H1 (cell line): ENCODE measurements around the gene BCKDHB. TPM values are rescaled to one million over a fixed set of nuclear protein-coding genes. Genes with fewer than 3 reads are reported as not detected.

Source experiments
- BACH1 ChIP-seq: IDR thresholded peaks from 2 replicates; pipeline ENCODE4 v1.6.1; 2012; ENCODE audit warnings: low read length, improper control_type of control experiment
- CBX8 ChIP-seq: fragments of 300-800, 300-1000 bp; sonication (generic); IDR thresholded peaks from 2 replicates; pipeline ENCODE4 v1.7.1; 2016; ENCODE audit warnings: low read depth, low read length, borderline replicate concordance
- CHD7 ChIP-seq: fragments of 300-600 bp; sonication (generic); IDR thresholded peaks from 2 replicates; pipeline ENCODE4 v1.7.1; 2012; ENCODE audit warnings: low read length, moderate library complexity, mild to moderate bottlenecking, inconsistent platforms; ENCODE audit not compliant: insufficient replicate concordance
- CREB1 ChIP-seq: IDR thresholded peaks from 2 replicates; pipeline ENCODE4 v1.6.1; 2012; ENCODE audit warnings: inconsistent platforms
- CTBP2 ChIP-seq: IDR thresholded peaks from 2 replicates; pipeline ENCODE4 v1.7.0; 2011; ENCODE audit warnings: borderline replicate concordance, mild to moderate bottlenecking, moderate library complexity, mixed read lengths, low read length; ENCODE audit not compliant: insufficient read depth, insufficient read length
- EP300 ChIP-seq, 2 experiments: IDR thresholded peaks; 1 replicate in 1 of 2; 2 replicates in 1 of 2; pipeline ENCODE4 v1.6.1; 2011 to 2012; ENCODE audit warnings: low read depth in 2 of 2, low read length in 2 of 2, mild to moderate bottlenecking in 2 of 2, borderline replicate concordance in 1 of 2, inconsistent platforms in 1 of 2, moderate library complexity in 1 of 2
- MAFK ChIP-seq: IDR thresholded peaks from 2 replicates; pipeline ENCODE4 v1.6.1; 2012; ENCODE audit warnings: low read depth, mild to moderate bottlenecking, improper control_type of control experiment, low read length
- PHF8 ChIP-seq: fragments of 200-600 bp; sonication (generic); conservative IDR thresholded peaks from 2 replicates; pipeline ENCODE4 v1.7.1; 2012; ENCODE audit warnings: low read depth, mild to moderate bottlenecking, inconsistent platforms, low read length, moderate library complexity
- SAP30 ChIP-seq: fragments of 300-600 bp; sonication (generic); IDR thresholded peaks from 2 replicates; pipeline ENCODE4 v1.7.1; 2012; ENCODE audit warnings: low read length, moderate library complexity, mild to moderate bottlenecking, inconsistent platforms; ENCODE audit not compliant: insufficient read depth, insufficient replicate concordance
- TBP ChIP-seq: IDR thresholded peaks from 2 replicates; pipeline ENCODE4 v1.6.1; 2011; ENCODE audit warnings: low read depth, low read length, improper control_type of control experiment
- polyA plus RNA-seq, 7 experiments: library from polyadenylated mRNA; depleted of rRNA in 3 of 7; stranded (reverse) in 5 of 7; unstranded in 2 of 7; fragments of >200 nt in 5 of 7; fragments of 200-250 nt in 2 of 7; gene quantifications; 1 replicate in 5 of 7; 2 replicates in 1 of 7; 4 replicates in 1 of 7; pipeline versions ENCODE4 v1.2.1 to v1.2.3, GENCODE V29; 2011 to 2013; ENCODE audit warnings: missing spikeins in 2 of 7, mixed read lengths in 2 of 7
- total RNA-seq: library from RNA; stranded (reverse); fragmentation: NEBNext Ultra II Directional; extraction: Animal tissue kit (Norgen Biotek cat#: 25700); gene quantifications from 2 replicates; pipeline ENCODE4 v1.2.1, GENCODE V29; 2021

Gene BCKDHB
- total and polyA plus RNA-seq, 2 of the 8 experiments (the other 6 are each of a cell fraction or from before 2014, with no cell fraction given), result 22.1 to 30.8 TPM

DNA sequence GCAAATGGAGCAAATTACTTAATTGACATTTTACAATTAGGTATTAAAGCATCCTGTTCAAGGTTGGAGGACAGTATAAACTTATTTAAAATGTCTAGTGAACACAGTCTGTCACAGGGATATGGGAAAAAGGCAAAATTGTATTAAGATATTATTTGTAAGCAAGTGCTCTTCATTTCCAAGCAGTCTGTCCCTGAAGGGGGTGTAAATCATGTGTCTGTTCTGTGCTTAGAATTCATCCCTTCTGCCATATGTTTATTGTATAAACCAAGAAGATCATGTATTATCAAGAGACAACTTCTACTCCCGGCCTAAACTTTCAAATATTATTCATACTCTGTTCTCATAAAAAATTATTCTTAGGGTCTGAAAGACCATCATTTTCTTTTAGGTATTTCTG lies 144.8 kb downstream of the BCKDHB start (continued):
- TF ChIP-seq CHD7 (no peak), MAFK (no peak), PHF8 (no peak), BACH1 (no peak), TBP (no peak), CBX8 (no peak), CTBP2 (no peak), EP300 (IDR thresholded peaks at IDR 0.05; ENCODE audit: borderline replicate concordance in 1 of 2, low read depth in 2 of 2, low read length in 2 of 2) (no peak), SAP30 (no peak), CREB1 (no peak)
